ENCODE data around the gene PRMT2.

Gene PRMT2

DNA sequence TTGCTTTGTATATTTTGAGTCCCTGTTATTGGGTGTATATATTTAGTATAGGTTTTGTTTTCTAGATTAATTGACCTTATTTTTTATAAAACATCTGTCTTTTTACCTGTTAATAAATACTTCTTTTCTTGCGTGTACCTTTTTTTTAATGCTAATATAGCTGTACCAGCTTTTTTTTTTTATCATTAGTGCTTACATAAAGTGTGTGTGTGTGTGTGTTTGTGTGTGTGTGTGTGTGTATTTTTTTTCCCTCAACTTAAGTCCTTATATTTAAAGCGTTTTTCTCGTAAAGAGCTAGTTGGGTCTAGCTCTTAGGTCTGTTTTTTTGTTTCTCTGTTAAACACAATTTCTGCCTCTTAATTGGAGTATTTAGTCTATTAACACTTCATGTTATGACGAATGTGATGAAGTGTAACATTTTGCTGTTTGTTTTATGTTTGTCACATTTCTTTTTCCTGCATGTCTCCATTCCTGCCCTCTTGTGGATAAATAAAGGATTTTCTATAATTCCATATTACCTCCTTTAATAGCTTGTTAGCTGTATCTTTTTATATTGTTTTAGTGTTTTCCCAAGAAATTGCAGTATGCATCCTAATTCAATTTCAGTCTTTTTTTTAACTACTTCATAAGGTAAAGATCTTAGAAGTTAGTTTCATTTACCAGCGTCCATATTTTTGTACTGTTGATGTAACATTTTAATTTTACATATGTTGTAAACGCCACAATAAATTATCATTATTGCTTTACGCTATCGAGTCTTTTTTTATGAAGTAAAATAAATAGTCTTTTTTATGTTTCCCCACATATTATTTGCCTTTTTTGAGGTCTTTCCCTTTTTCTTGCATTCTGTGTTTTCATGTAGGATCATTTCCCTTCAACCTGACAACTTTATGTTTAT lies 4.3 kb downstream of the PRMT2 start:
- DNase-seq (ENCODE audit: low read depth in 1 of 2, low spot score in 1 of 2) = no peak

- no peak for DNase-seq (ENCODE audit: low read depth in 1 of 2, low spot score in 1 of 2)
Observed at GRCh38 chr21:46641656-46642055, 6.2 kb downstream of the PRMT2 start.

DNA sequence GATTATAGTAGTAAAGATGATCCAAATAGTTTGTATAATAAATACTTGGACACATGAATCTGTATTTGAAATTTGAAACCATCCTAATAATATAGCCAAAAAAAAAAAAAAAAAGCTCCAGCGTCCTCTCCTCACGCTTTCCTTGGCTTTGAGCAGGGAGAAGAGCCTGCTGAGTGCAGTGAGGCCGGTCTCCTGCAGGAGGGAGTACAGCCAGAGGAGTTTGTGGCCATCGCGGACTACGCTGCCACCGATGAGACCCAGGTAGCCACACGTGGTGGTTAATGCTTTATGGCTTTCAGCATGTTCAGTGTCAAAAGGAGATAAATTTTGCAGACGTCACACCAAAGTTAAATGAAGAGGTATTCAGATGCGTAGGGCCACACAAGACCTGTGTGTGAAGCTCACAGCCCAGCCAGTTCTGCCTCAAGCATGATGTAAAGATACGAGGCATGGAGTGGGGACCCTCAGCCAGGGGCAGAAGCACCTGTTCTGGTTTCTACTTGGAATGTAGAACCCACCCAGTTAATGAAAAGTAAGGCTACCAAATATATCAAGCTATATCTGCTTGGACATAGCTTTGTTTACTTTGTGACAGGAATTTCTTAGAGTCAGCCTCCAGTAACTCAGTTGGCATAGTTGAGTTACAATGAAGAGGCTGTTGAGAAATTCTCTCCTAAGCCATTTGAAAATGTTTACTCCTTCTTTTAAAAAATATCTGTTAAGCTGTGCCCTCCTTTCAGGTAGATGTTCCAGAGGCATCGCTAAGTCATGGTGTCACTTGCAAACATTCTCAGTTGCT lies 8.1 kb downstream of the PRMT2 start:
- DNase-seq (ENCODE audit: low read depth in 1 of 2, low spot score in 1 of 2) = no peak

DNA sequence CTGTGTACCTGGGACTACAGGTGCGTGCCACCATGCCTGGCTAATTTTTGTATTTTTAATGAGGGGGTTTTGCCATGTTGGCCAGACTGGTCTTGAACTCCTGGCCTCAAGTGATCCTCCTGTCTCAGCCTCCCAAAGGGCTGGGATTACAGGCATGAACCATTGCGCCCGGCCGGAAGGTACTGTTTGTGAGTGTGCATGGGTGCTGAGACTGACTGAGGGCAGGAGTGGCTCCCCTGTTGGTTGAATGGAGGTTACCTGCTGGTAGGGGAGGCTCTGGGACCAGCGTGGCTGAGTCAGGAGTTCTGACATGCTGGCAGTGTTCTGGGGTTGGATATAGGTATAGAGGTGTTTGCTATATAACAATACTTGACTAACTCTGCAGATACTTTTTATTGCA lies 10.4 kb downstream of the PRMT2 start:
- DNase-seq (ENCODE audit: low read depth in 1 of 2, low spot score in 1 of 2) = no peak

- DNase-seq (ENCODE audit: low read depth in 1 of 2, low spot score in 1 of 2) = no peak
Observed at GRCh38 chr21:46646541-46647154, 11.2 kb downstream of the PRMT2 start.

DNA sequence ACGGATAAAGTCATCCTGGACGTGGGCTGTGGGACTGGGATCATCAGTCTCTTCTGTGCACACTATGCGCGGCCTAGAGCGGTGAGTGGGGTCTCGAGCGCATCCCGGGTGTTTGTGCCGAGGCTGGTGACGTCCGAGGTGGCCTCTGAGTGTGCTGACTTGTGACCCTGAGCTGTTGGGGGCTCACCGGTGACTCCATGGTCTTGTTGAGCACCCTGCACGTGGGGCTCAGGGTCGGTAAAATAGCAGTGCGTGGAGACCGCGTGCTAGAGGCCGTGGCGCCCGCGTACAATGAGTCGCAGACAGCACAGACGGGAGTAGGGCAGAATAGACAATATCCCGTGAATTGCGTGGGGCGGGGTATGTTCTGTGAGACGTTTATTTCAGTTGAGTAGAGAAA lies 13.1 kb downstream of the PRMT2 start:
- no peak for DNase-seq (ENCODE audit: low read depth in 1 of 2, low spot score in 1 of 2)

DNA sequence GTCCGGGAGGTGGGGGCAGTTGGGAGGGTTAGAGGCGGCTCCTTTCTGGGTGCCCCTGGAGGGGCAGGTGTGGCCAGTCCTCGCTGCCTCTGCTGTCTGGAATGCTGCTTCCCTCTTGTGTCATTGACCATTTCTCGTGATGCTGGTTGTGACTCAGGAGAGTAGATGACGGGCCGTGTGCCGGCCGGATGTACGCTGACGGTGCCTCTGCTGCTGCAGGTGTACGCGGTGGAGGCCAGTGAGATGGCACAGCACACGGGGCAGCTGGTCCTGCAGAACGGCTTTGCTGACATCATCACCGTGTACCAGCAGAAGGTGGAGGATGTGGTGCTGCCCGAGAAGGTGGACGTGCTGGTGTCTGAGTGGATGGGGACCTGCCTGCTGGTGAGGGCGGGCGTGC lies 13.9 kb downstream of the PRMT2 start:
- DNase-seq (ENCODE audit: low read depth in 1 of 2, low spot score in 1 of 2) = no peak

GRCh38 chr21:46650476-46651098 lies 15.1 kb downstream of the PRMT2 start:
- DNase-seq (ENCODE audit: low read depth in 1 of 2, low spot score in 1 of 2) = no peak

DNA sequence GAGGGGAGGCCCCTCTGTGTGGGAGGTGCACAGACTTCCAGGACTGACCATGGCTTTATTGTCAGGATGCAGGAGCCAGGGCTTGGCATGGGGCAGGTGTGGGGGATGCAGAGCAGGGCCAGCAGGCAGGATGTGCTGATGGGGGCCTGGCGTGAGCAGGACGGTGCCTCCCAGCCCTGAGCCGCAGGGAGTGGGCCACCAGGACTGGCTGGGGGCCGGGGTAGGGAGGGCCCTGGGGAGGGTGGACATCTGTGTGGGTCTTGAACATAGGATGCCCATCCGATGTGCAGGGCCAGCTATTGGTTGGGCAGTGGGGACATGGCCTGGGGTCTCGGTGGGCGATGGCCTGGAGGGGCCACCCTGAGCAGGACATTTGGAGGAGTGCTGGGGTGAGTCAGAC lies 15.6 kb downstream of the PRMT2 start:
- no peak for DNase-seq (ENCODE audit: low read depth in 1 of 2, low spot score in 1 of 2)

- DNase-seq (ENCODE audit: low read depth in 1 of 2, low spot score in 1 of 2) = no peak
Observed at GRCh38 chr21:46655230-46655629, 19.8 kb downstream of the PRMT2 start.

DNA sequence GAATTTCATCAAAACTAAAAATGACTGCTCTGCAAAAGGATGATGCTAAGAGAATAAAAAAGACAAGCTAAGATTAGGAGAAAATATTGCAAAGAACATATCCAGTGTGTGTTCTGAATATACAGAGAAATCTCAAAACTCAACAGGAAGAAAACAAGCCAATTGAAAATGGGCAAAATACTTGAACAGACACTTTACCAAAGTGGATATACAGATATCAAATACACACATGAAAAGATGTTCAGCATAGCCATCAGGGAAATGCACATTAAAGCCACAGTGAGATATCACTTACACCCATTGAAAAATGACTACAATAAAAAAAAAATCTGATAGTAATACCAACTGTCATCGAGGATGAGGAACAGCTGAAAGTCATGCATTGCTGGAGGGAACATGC lies 21.3 kb downstream of the PRMT2 start:
- no peak for DNase-seq (ENCODE audit: low read depth in 1 of 2, low spot score in 1 of 2)

DNA sequence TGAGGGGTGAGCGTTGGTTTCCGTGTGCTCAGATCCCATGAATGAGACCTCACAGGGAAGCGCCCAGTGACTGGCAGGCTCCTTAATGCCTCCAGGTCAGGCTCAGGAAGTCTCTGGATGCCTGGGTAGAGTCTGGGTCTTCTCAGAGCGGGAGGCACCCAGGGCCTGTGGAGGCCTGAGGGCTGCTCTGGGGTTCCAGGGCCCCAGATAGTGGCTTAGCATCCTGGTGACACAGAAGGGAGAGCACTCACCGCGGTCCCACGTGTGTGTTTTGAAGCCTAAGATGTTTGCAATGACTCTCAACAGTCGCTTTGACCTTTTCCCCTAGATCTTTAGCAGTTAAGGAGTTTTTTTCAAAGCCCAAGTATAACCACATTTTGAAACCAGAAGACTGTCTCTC lies 25.0 kb downstream of the PRMT2 start:
- no peak for DNase-seq (ENCODE audit: low read depth in 1 of 2, low spot score in 1 of 2)

DNA sequence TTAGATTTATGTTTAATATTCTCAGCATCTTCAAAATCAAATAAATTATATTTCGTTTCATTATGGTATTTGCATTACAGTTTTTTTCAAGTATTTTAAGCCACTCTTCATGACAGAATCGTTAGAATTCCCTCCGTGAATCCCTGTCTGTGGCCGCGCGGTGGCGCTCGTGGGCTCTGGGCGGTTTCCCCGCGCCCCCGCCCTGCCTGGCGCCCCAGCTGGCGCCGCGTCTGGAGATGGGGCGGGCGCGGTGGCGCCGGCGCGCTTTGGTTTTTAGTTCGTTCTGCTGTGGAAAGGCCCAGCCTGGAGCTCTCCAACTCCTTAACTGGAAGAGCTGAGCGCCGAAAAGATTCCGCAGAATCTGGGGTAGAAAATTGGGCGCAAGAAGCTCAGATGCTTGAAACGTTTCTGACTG lies 25.7 kb downstream of the PRMT2 start:
- peak in 1 of 2 donors; percentile 27 for DNase-seq (ENCODE audit: low read depth in 1 of 2, low spot score in 1 of 2)

DNA sequence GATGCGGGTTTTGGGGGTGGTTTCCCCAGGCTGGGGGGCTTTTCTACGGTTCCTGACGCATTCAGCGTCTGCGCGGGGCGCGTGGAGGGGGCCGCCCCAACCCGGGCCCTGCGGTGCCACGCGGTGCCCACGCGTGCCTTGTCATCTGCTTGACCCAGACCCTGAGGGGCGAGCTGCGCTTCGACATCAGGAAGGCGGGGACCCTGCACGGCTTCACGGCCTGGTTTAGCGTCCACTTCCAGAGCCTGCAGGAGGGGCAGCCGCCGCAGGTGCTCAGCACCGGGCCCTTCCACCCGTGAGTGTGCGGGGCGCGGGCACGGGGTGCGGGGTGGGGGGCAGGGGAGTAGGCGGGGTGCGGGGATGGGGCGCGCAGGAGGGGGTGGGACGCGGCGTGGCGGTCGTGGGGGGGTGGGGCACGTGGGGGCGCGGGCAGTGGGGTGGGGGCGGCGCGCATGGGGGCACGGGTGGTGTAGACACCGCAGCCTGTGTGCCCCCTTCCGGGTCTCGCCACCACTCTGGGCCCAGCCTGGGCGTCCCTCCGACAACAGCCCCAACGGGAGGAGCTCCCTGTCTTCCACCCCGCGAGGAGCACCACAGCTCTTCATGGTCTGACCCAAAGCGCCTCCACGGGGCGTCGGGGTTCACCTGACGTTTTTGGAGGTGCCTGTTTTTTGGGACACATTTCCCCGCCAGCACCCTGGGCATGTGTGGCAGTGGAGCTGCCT lies 26.3 kb downstream of the PRMT2 start:
- DNase-seq (ENCODE audit: low read depth in 1 of 2, low spot score in 1 of 2) = no peak

DNA sequence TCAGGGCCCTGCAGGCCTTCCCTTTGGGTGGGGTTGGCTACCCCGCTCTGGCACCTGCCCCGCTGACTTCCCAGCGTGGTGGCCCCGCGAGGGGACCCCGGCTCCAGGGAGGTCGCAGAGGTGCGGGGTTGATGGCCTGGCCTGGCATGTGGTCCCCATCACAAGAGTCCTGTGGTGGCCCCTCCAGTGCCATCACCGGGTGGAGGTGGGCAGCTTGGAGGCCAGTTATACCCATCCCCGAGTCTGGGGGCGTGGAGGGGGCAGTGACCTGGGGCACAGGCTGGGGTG lies 26.8 kb downstream of the PRMT2 start:
- no peak for DNase-seq (ENCODE audit: low read depth in 1 of 2, low spot score in 1 of 2)

- DNase-seq (ENCODE audit: low read depth in 1 of 2, low spot score in 1 of 2) = no peak
Observed at GRCh38 chr21:46662765-46663500, 27.5 kb downstream of the PRMT2 start.

DNA sequence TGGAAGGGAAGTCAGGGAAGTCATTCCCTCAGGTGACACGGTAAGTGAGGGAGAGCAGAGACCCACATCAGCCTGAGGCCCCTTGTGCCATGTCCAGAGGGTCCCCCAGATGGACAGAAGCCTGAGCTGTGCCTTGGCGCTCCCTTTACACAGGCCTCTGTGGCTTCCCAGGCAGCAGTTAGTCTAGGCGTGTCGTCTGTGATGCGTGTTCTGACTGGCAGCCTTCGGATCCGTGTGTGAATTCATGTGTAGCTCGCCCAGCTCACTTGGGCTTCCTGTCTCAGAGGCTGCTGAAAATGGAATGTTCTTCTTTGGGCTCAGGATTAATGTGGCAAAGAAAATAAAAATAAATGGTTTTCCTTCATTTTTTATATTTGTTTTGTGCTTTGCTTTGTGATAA lies 28.3 kb downstream of the PRMT2 start:
- no peak for DNase-seq (ENCODE audit: low read depth in 1 of 2, low spot score in 1 of 2)

DNA sequence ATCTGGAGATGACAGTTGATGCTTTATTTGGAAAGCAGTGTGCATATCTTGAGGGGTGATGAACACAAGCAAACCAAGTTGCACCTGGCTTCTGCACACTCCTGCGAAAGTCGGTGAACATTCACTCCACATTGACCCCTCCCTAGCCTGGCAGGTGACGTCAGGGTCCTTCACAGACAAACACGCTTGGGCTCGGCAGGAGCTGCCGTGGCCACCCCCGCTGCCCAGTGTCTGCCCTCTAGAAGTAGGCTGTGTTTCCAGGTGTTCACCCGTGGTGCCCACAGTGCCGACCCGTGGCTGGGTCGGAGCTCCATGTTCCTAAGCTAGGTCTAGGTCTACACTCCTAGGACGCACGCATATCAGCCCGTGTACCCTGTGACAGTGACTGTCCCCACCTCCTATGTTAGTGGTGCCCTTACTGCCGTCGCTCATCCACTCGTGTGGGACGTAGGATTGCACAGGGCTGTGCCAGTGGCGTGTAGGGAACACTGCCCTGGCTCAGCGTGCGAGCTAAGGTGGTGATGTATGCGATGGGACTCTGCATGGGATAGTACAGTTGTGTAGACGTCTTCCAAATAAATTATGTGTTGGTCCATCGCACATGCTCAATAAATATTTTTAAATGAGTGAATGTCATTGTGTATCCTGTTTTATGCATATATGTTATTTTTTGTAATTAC lies 29.0 kb downstream of the PRMT2 start:
- no peak for DNase-seq (ENCODE audit: low read depth in 1 of 2, low spot score in 1 of 2)

DNA sequence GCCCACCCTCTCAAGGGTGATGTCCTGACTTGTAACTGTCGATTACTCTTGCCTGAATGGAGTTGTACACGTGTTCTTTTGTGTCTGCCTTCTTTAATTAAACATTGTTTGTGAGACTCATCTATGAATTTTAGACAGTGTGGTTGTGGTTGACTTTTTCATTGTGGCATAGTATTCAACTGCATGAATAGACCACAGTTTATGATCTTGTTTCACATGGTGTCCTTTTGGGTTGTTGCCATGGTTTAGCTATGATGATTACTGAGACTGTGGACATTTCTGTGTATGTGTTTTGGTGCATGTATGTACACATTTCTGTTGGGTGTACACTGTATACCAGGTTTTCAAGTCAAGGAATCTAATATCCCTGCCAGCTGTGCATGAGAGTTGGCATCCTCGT lies 30.1 kb downstream of the PRMT2 start:
- no peak for DNase-seq (ENCODE audit: low read depth in 1 of 2, low spot score in 1 of 2)
